Measurements from ENCODE around the gene GBX1.

GRCh38 chr7:151168003-151168786 lies 701 bp upstream of the GBX1 start:
- TF ChIP-seq, protein P1, sequence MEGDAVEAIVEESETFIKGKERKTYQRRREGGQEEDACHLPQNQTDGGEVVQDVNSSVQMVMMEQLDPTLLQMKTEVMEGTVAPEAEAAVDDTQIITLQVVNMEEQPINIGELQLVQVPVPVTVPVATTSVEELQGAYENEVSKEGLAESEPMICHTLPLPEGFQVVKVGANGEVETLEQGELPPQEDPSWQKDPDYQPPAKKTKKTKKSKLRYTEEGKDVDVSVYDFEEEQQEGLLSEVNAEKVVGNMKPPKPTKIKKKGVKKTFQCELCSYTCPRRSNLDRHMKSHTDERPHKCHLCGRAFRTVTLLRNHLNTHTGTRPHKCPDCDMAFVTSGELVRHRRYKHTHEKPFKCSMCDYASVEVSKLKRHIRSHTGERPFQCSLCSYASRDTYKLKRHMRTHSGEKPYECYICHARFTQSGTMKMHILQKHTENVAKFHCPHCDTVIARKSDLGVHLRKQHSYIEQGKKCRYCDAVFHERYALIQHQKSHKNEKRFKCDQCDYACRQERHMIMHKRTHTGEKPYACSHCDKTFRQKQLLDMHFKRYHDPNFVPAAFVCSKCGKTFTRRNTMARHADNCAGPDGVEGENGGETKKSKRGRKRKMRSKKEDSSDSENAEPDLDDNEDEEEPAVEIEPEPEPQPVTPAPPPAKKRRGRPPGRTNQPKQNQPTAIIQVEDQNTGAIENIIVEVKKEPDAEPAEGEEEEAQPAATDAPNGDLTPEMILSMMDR (IDR thresholded peaks at IDR 0.05; ENCODE audit: low read depth, low read length), result peak; percentile 66
- no peak for TF ChIP-seq MYC (IDR thresholded peaks at IDR 0.05; ENCODE audit: low read depth, low read length)
- TF ChIP-seq POLR2A (IDR thresholded peaks at IDR 0.05; ENCODE audit: extremely low read depth, insufficient read length), result no peak
